ENCODE measurements around the gene DGKQ. TPM values are rescaled to one million over a fixed set of nuclear protein-coding genes. Genes with fewer than 3 reads are reported as not detected.
"Not testable (repeated sequence)": the region's sequence is repeated elsewhere in the genome, so short reads cannot be mapped to it uniquely, and the experiment has no call there.

Gene DGKQ
- total RNA-seq, 1 experiment from 2014 or later: 15.9 TPM

GRCh38 chr4:921830-922331, 51.5 kb downstream of the DGKQ start:
- no peak overlapping the region for H3K4me3 Mint-ChIP-seq (ENCODE audit: unreplicated experiment)
- no peaks in the 10 kb centered on the region for H3K27me3 Mint-ChIP-seq (ENCODE audit: insufficient read depth, unreplicated experiment)
- no peak for DNase-seq (ENCODE audit: unreplicated experiment)
- peaks cover 14% of the 10 kb centered on the region for H3K4me1 Mint-ChIP-seq (ENCODE audit: insufficient read depth, unreplicated experiment)
- H3K9me3 Mint-ChIP-seq (ENCODE audit: unreplicated experiment): no peaks in the 10 kb centered on the region
- TF ChIP-seq, protein P1, sequence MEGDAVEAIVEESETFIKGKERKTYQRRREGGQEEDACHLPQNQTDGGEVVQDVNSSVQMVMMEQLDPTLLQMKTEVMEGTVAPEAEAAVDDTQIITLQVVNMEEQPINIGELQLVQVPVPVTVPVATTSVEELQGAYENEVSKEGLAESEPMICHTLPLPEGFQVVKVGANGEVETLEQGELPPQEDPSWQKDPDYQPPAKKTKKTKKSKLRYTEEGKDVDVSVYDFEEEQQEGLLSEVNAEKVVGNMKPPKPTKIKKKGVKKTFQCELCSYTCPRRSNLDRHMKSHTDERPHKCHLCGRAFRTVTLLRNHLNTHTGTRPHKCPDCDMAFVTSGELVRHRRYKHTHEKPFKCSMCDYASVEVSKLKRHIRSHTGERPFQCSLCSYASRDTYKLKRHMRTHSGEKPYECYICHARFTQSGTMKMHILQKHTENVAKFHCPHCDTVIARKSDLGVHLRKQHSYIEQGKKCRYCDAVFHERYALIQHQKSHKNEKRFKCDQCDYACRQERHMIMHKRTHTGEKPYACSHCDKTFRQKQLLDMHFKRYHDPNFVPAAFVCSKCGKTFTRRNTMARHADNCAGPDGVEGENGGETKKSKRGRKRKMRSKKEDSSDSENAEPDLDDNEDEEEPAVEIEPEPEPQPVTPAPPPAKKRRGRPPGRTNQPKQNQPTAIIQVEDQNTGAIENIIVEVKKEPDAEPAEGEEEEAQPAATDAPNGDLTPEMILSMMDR (IDR thresholded peaks at IDR 0.05; ENCODE audit: unreplicated experiment): no peak
- BruUV-seq (replicated peaks): no TSS peak
- peaks cover 6% of the 10 kb centered on the region for H3K36me3 Mint-ChIP-seq (ENCODE audit: insufficient read depth, unreplicated experiment)
- POLR2A ChIA-PET: interaction anchor here (1.1 kb wide), 1 partner anchor 9 kb away, joined by 5 read pairs; no protein-coding TSS in a partner anchor
- H3K27ac Mint-ChIP-seq (ENCODE audit: low read depth, unreplicated experiment): no peak overlapping the region
- CTCF ChIA-PET: interaction anchor here (0.8 kb wide), 1 partner anchor 9 kb away, joined by 3 read pairs; no protein-coding TSS in a partner anchor
- intact Hi-C loops (cut with micrococcal nuclease): no loop called here

- H3K27ac Mint-ChIP-seq (ENCODE audit: low read depth, unreplicated experiment); H3K4me1 Mint-ChIP-seq (ENCODE audit: insufficient read depth, unreplicated experiment); H3K9me3 Mint-ChIP-seq (ENCODE audit: unreplicated experiment); H3K27me3 Mint-ChIP-seq (ENCODE audit: insufficient read depth, unreplicated experiment); H3K4me3 Mint-ChIP-seq (ENCODE audit: unreplicated experiment); CTCF ChIA-PET; BruUV-seq (replicated peaks); intact Hi-C loops (cut with micrococcal nuclease); H3K36me3 Mint-ChIP-seq (ENCODE audit: insufficient read depth, unreplicated experiment); DNase-seq (ENCODE audit: unreplicated experiment): not testable (repeated sequence)
- POLR2A ChIA-PET: interaction anchor here (1.4 kb wide), 1 partner anchor 11 kb away, joined by 6 read pairs; no protein-coding TSS in a partner anchor
These were observed 54.2 kb downstream of the DGKQ start for GRCh38 chr4:919004-919680.

DNA sequence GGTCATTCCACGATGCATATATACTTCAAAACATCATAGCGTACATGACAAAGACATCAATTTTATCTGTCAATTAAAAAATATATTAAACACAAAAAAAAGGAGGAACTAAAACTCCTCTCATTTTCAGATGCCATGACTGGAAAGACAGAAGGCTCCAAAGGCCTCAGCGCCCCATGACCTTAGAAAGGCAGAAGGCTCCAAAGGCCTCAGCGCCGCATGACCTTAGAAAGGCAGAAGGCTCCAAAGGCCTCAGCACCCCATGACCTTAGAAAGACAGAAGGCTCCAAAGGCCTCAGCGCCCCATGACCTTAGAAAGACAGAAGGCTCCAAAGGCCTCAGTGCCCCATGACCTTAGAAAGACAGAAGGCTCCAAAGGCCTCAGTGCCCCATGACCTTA, 54.8 kb downstream of the DGKQ start:
- H3K27me3 Mint-ChIP-seq (ENCODE audit: insufficient read depth, unreplicated experiment); H3K27ac Mint-ChIP-seq (ENCODE audit: low read depth, unreplicated experiment); H3K4me1 Mint-ChIP-seq (ENCODE audit: insufficient read depth, unreplicated experiment); H3K9me3 Mint-ChIP-seq (ENCODE audit: unreplicated experiment); intact Hi-C loops (cut with micrococcal nuclease); BruUV-seq (replicated peaks); H3K36me3 Mint-ChIP-seq (ENCODE audit: insufficient read depth, unreplicated experiment); H3K4me3 Mint-ChIP-seq (ENCODE audit: unreplicated experiment); DNase-seq (ENCODE audit: unreplicated experiment); CTCF ChIA-PET: not testable (repeated sequence)
- POLR2A ChIA-PET: interaction anchor here (0.9 kb wide), 1 partner anchor 13 kb away, joined by 7 read pairs; the partner anchor contains the start of genes GAK and TMEM175

- H3K4me1 Mint-ChIP-seq (ENCODE audit: insufficient read depth, unreplicated experiment): peaks cover 7% of the 10 kb centered on the region
- H3K9me3 Mint-ChIP-seq (ENCODE audit: unreplicated experiment): no peaks in the 10 kb centered on the region
- no peak overlapping the region for H3K27ac Mint-ChIP-seq (ENCODE audit: low read depth, unreplicated experiment)
- TF ChIP-seq, protein P1 (IDR thresholded peaks at IDR 0.05; ENCODE audit: unreplicated experiment): no peak
- H3K36me3 Mint-ChIP-seq (ENCODE audit: insufficient read depth, unreplicated experiment): peaks cover 4% of the 10 kb centered on the region
- BruUV-seq (replicated peaks): no TSS peak
- H3K4me3 Mint-ChIP-seq (ENCODE audit: unreplicated experiment): no peak overlapping the region
- ChIA-PET CTCF (interaction anchor here (0.6 kb wide), 1 partner anchor 176 kb away, joined by 3 read pairs; no protein-coding TSS in a partner anchor), POLR2A (interaction anchor here (0.9 to 1.1 kb wide), 2 partner anchors 14 to 17 kb away, joined by 3 to 7 read pairs; partner anchors contain the start of genes GAK and TMEM175)
- no peaks in the 10 kb centered on the region for H3K27me3 Mint-ChIP-seq (ENCODE audit: insufficient read depth, unreplicated experiment)
- intact Hi-C loops (cut with micrococcal nuclease): no loop called here
- DNase-seq (ENCODE audit: unreplicated experiment): no peak
These were observed 55.4 kb downstream of the DGKQ start for GRCh38 chr4:917992-918391.

- no TSS peak for BruUV-seq (replicated peaks)
- Mint-ChIP-seq H3K27me3 (ENCODE audit: insufficient read depth, unreplicated experiment) (no peaks in the 10 kb centered on the region), H3K27ac (ENCODE audit: low read depth, unreplicated experiment) (no peak overlapping the region), H3K36me3 (ENCODE audit: insufficient read depth, unreplicated experiment) (no peaks in the 10 kb centered on the region), H3K4me3 (ENCODE audit: unreplicated experiment) (no peak overlapping the region), H3K9me3 (ENCODE audit: unreplicated experiment) (no peaks in the 10 kb centered on the region), H3K4me1 (ENCODE audit: insufficient read depth, unreplicated experiment) (peaks cover 7% of the 10 kb centered on the region)
- intact Hi-C loops (cut with micrococcal nuclease): no loop called here
- TF ChIP-seq, protein P1 (IDR thresholded peaks at IDR 0.05; ENCODE audit: unreplicated experiment): no peak
- no peak for DNase-seq (ENCODE audit: unreplicated experiment)
- ChIA-PET POLR2A (interaction anchor here (1.1 kb wide), 1 partner anchor 17 kb away, joined by 3 read pairs; no protein-coding TSS in a partner anchor), CTCF (interaction anchor here (0.6 kb wide), 1 partner anchor 175 kb away, joined by 3 read pairs; no protein-coding TSS in a partner anchor)
These were observed 55.9 kb downstream of the DGKQ start for GRCh38 chr4:917466-917865.
